HG02870 (cell line): ENCODE measurements around the gene CYP2U1.
A peak's percentile ranks its signal among the peaks of the same experiment; 100 is the strongest.

Experiments
- ATAC-seq: cut with Tn5 transposase; IDR thresholded peaks from one replicate; pipeline ENCODE4 v1.9.1; 2021; ENCODE audit warnings: mild to moderate bottlenecking, moderate library complexity; ENCODE audit not compliant: unreplicated experiment

Gene CYP2U1

GRCh38 chr4:107978716-107979451 lies 47.5 kb downstream of the CYP2U1 start:
- no peak for ATAC-seq

GRCh38 chr4:107987916-107988762 lies 56.8 kb downstream of the CYP2U1 start:
- ATAC-seq = no peak

GRCh38 chr4:107988763-107989035 lies 57.4 kb downstream of the CYP2U1 start:
- no peak for ATAC-seq

- ATAC-seq = no peak
Observed at GRCh38 chr4:107989162-107989536, 57.8 kb downstream of the CYP2U1 start.

GRCh38 chr4:107989537-107990386 lies 58.4 kb downstream of the CYP2U1 start, which contains the start of gene HADH:
HADH (plus strand) TSS chr4:107989889; CDS start chr4:107989933, 44 bp downstream.
- peak; percentile 87 for ATAC-seq

GRCh38 chr4:107991945-107992630 lies 60.7 kb downstream of the CYP2U1 start:
- peak; percentile 0 for ATAC-seq

- ATAC-seq = peak; percentile 26
Observed at GRCh38 chr4:107993969-107994368, 62.6 kb downstream of the CYP2U1 start.

- ATAC-seq = no peak
Observed at GRCh38 chr4:107994894-107995293, 63.5 kb downstream of the CYP2U1 start.

- no peak for ATAC-seq
Observed at GRCh38 chr4:107996949-107997788, 65.8 kb downstream of the CYP2U1 start.

- ATAC-seq = no peak
Observed at GRCh38 chr4:107997794-107998193, 66.4 kb downstream of the CYP2U1 start.

- no peak for ATAC-seq
Observed at GRCh38 chr4:107999932-108000539, 68.7 kb downstream of the CYP2U1 start.

GRCh38 chr4:108001540-108002135 lies 70.3 kb downstream of the CYP2U1 start:
- no peak for ATAC-seq
